Heart left ventricle (tissue), 13 donors: ENCODE results near the gene MSLN.

ENCODE experiments used
- CTCF ChIP-seq, 12 donors: fragments of 200-600 bp; sonication (generic) in 4 of 12; IDR thresholded peaks; one replicate each; pipeline versions ENCODE4 v1.5.0 to v1.8.0; 2018 to 2022; ENCODE audit warnings: antibody characterized with exemption in 12 of 12, mild to moderate bottlenecking in 5 of 12
- POLR2A ChIP-seq, 2 donors: fragments of 450-650 bp; IDR thresholded peaks; one replicate each; pipeline ENCODE4 v1.6.1; 2017; ENCODE audit warnings: antibody characterized with exemption in 2 of 2, mild to moderate bottlenecking in 2 of 2, moderate library complexity in 2 of 2
- donor health status: ischemic (EF 13 %, LVEDD 7.1; RV severe dilation, severe dysfunction).
- donor health status: DM: no; HTN: yes; CAD: no.
- donor health status: DM: no; HTN: no; CAD: no.
- donor health status: ischemic (EF 25% LVEDD 6.9; RV normal size, moderate dysfunction).
- donor health status: ischemic (EF 25% LVEDD 5.7; RV mildly dilated, moderate dysfunction).
- donor health status: ischemic (EF 35%, LVEDD 5.7; RV mildly dilated, moderate dysfunction).
- donor health status: nonischemic (EF 11% LVEDD 7.7; RV severe dilation, severe dysfunction).
- donor health status: DM: yes; HTN: yes; CAD: no.
- donor health status: PGD.
- donor health status: ischemic (EF 29% LVEDD 5.4; RV normal size, mild dysfunction).
- donor health status: nonischemic (EF 23%, LVEDD 6.1; RV moderate dilation, normal function).

DNA sequence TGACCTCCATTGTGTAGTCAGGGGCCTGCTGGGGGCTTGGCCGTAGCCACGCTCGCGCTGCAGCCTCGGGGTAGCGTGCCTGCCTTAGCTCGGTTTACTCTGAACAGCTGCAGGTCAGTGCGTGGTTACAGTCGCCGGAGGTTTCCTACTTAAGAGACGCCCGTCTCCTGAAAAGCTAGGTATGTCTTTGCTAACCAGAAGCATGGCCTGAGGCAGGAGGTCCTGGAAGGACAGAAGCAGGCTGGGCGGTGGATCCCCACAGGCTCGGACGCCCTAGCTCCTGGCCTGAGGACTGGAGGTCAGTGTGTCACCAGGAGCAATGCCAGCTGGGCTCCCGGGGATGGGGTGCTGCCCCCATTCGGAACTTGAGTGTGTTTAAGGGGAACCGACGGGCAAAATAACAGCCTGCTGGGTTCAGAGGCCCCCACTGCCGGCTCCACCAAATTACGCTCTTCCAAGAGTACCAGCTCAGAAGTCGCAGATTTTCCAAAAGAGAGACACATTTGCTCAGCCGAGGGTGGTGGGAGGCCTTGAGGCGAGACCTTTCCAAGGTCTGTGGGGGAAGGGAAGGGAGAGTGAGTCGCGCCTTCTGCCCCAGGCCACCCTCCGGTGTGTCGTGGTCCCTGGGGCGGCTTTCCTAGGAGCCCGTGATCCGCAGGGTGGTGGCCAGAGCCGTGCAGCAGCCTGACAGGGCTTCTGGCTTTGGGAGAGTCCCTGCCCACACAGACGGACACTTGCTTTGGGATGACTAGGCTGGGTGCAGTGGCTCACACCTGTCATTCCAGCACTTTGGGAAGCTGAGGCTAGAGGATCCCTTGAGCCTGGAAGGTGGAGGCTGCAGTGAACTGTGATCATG is 43.9 kb downstream of the MSLN start:
- TF ChIP-seq CTCF (IDR thresholded peaks at IDR 0.05) = no peak
- TF ChIP-seq POLR2A (IDR thresholded peaks at IDR 0.05) = no peak
